ENCODE measurements around the gene ME3.
"Not testable (repeated sequence)": the region's sequence is repeated elsewhere in the genome, so short reads cannot be mapped to it uniquely, and the experiment has no call there.

Gene ME3

GRCh38 chr11:86660736-86661135, 11.7 kb downstream of the ME3 start:
- no peak for DNase-seq

- DNase-seq, result no peak
These were observed 12.3 kb downstream of the ME3 start for GRCh38 chr11:86660088-86660487.

- DNase-seq, result no peak
These were observed 13.9 kb downstream of the ME3 start for GRCh38 chr11:86658534-86658933.

- DNase-seq, result not testable (repeated sequence)
These were observed 27.2 kb downstream of the ME3 start for GRCh38 chr11:86645212-86645611.

- no peak for DNase-seq
These were observed 28.1 kb downstream of the ME3 start for GRCh38 chr11:86644291-86644690.

GRCh38 chr11:86641537-86642261, 30.7 kb downstream of the ME3 start:
- no peak for DNase-seq

- no peak for DNase-seq
These were observed 33.3 kb downstream of the ME3 start for GRCh38 chr11:86639137-86639536.

GRCh38 chr11:86638673-86639072, 33.7 kb downstream of the ME3 start:
- no peak for DNase-seq

- DNase-seq, result no peak
These were observed 34.4 kb downstream of the ME3 start for GRCh38 chr11:86637988-86638387.

- DNase-seq, result no peak
These were observed 36.1 kb downstream of the ME3 start for GRCh38 chr11:86636275-86636674.

GRCh38 chr11:86632499-86633269, 39.7 kb downstream of the ME3 start:
- DNase-seq, result no peak

GRCh38 chr11:86630229-86630981, 42.0 kb downstream of the ME3 start:
- no peak for DNase-seq

GRCh38 chr11:86629045-86629706, 43.2 kb downstream of the ME3 start:
- no peak for DNase-seq

- no peak for DNase-seq
These were observed 44.5 kb downstream of the ME3 start for GRCh38 chr11:86627776-86628455.

- DNase-seq, result no peak
These were observed 46.4 kb downstream of the ME3 start for GRCh38 chr11:86625981-86626380.

- no peak for DNase-seq
These were observed 46.9 kb downstream of the ME3 start for GRCh38 chr11:86625544-86625943.

GRCh38 chr11:86624366-86624765, 48.0 kb downstream of the ME3 start:
- no peak for DNase-seq

- DNase-seq, result no peak
These were observed 48.7 kb downstream of the ME3 start for GRCh38 chr11:86623736-86624135.

- DNase-seq, result no peak
These were observed 49.3 kb downstream of the ME3 start for GRCh38 chr11:86623041-86623621.

- no peak for DNase-seq
These were observed 50.6 kb downstream of the ME3 start for GRCh38 chr11:86621854-86622253.

GRCh38 chr11:86620891-86621521, 51.4 kb downstream of the ME3 start:
- no peak for DNase-seq

GRCh38 chr11:86619428-86619827, 53.0 kb downstream of the ME3 start:
- DNase-seq, result not testable (repeated sequence)
